GM19025 (cell line): Measurements from ENCODE around the gene TNKS2.
"Not testable (repeated sequence)": the region's sequence is repeated elsewhere in the genome, so short reads cannot be mapped to it uniquely, and the experiment has no call there.

Experiments
- ATAC-seq: cut with Tn5 transposase; IDR thresholded peaks from one replicate; pipeline ENCODE4 v1.9.1; 2021; ENCODE audit warnings: mild to moderate bottlenecking, low read depth, moderate library complexity; ENCODE audit not compliant: unreplicated experiment

Gene TNKS2

GRCh38 chr10:91864099-91864498 is 65.9 kb downstream of the TNKS2 start:
- no peak for ATAC-seq

GRCh38 chr10:91864744-91865143 is 66.5 kb downstream of the TNKS2 start:
- no peak for ATAC-seq

GRCh38 chr10:91865562-91866081 is 67.4 kb downstream of the TNKS2 start:
- no peak for ATAC-seq

GRCh38 chr10:91875156-91875555 is 76.9 kb downstream of the TNKS2 start:
- ATAC-seq, result no peak

GRCh38 chr10:91875779-91876178 is 77.6 kb downstream of the TNKS2 start:
- no peak for ATAC-seq

- ATAC-seq, result no peak
Observed at GRCh38 chr10:91879515-91880170, 81.4 kb downstream of the TNKS2 start.

- ATAC-seq, result no peak
Observed at GRCh38 chr10:91880310-91880709, 82.1 kb downstream of the TNKS2 start.

- no peak for ATAC-seq
Observed at GRCh38 chr10:91883549-91884444, 85.6 kb downstream of the TNKS2 start.

GRCh38 chr10:91884536-91884935 is 86.3 kb downstream of the TNKS2 start:
- ATAC-seq, result no peak

GRCh38 chr10:91885362-91886079 is 87.3 kb downstream of the TNKS2 start:
- no peak for ATAC-seq

GRCh38 chr10:91886954-91887271 is 88.7 kb downstream of the TNKS2 start:
- no peak for ATAC-seq

GRCh38 chr10:91887272-91888076 is 89.2 kb downstream of the TNKS2 start:
- no peak for ATAC-seq

- no peak for ATAC-seq
Observed at GRCh38 chr10:91891125-91892001, 93.1 kb downstream of the TNKS2 start.

GRCh38 chr10:91893051-91893450 is 94.8 kb downstream of the TNKS2 start:
- ATAC-seq, result no peak

- ATAC-seq, result not testable (repeated sequence)
Observed at GRCh38 chr10:91894261-91894685, 96.0 kb downstream of the TNKS2 start.

- no peak for ATAC-seq
Observed at GRCh38 chr10:91896212-91896756, 98.1 kb downstream of the TNKS2 start.

- ATAC-seq, result no peak
Observed at GRCh38 chr10:91897421-91897820, 99.2 kb downstream of the TNKS2 start.

GRCh38 chr10:91901784-91902677 is 103.8 kb downstream of the TNKS2 start:
- no peak for ATAC-seq
